IMR-90 (cell line): Measurements from ENCODE around the gene ZNF653. TPM values are rescaled to one million over a fixed set of nuclear protein-coding genes. Genes with fewer than 3 reads are reported as not detected.
"Not testable (repeated sequence)": the region's sequence is repeated elsewhere in the genome, so short reads cannot be mapped to it uniquely, and the experiment has no call there.

Experiments
- ATAC-seq: fragments of 200-7000 bp; cut with Tn5 transposase; 2 replicates; pipeline ENCODE4 v1.9.1; 2020; ENCODE audit warnings: low read depth, mild to moderate bottlenecking, moderate library complexity
- BruUV-seq: library from RNA; stranded (reverse); fragments of 400-500 nt; replicated peaks from 2 replicates; lab custom pipeline; 2021; lab: Mats Ljungman, UMichigan
- CTCF ChIA-PET: fragments of 300-600 bp; formaldehyde crosslinking; extraction: SDS; loops from one replicate; lab custom pipeline; 2021; ENCODE audit warnings: antibody characterized with exemption; lab: Yijun Ruan, JAX
- POLR2A ChIA-PET: fragments of 300-600 bp; sonication (Branson Sonifier 250); formaldehyde crosslinking; loops from one replicate; lab custom pipeline; 2022; ENCODE audit warnings: antibody characterized with exemption; ENCODE audit not compliant: unreplicated experiment; lab: Charles Lee
- DNase-seq: peaks from one replicate; pipeline ENCODE4 v3.0.0; 2013
- H2AFZ ChIP-seq: replicated peaks from 2 replicates; pipeline ENCODE3; 2013; ENCODE audit warnings: low read length, mild to moderate bottlenecking; ENCODE audit not compliant: poor library complexity
- H2AK5ac ChIP-seq: 2 replicates; pipeline ENCODE4 v1.6.1; 2013; ENCODE audit warnings: low read depth, low read length, inconsistent platforms
- H2AK9ac ChIP-seq: replicated peaks from 2 replicates; pipeline ENCODE3; 2013; ENCODE audit warnings: mild to moderate bottlenecking, low read depth, low read length, moderate library complexity; ENCODE audit not compliant: poor library complexity
- H2BK120ac ChIP-seq: 2 replicates; pipeline ENCODE4 v1.6.1; 2013; ENCODE audit warnings: low read depth, low read length, inconsistent platforms
- H2BK15ac ChIP-seq: 3 replicates; pipeline ENCODE4 v1.6.1; 2013; ENCODE audit warnings: low read depth, low read length, inconsistent platforms
- H2BK20ac ChIP-seq: 2 replicates; pipeline ENCODE4 v1.6.1; 2013; ENCODE audit warnings: low read depth, mild to moderate bottlenecking, inconsistent platforms, low read length, moderate library complexity
- H2BK5ac ChIP-seq: 2 replicates; pipeline ENCODE4 v1.6.1; 2013; ENCODE audit warnings: mild to moderate bottlenecking, low read depth, low read length, inconsistent platforms; ENCODE audit not compliant: poor library complexity, severe bottlenecking
- H3K14ac ChIP-seq: replicated peaks from 2 replicates; pipeline ENCODE4 v1.6.1; 2013; ENCODE audit warnings: low read depth, low read length, inconsistent platforms
- H3K18ac ChIP-seq: 2 replicates; pipeline ENCODE4 v1.6.1; 2013; ENCODE audit warnings: low read depth, low read length, control low read depth
- H3K23ac ChIP-seq: 2 replicates; pipeline ENCODE4 v1.6.1; 2013; ENCODE audit warnings: low read depth, low read length, inconsistent platforms
- H3K27ac ChIP-seq: 2 replicates; pipeline ENCODE4 v1.5.1; 2013; ENCODE audit warnings: mild to moderate bottlenecking, control low read depth, low read length; ENCODE audit not compliant: insufficient read depth
- H3K27me3 ChIP-seq: 2 replicates; pipeline ENCODE4 v1.6.1; 2013; ENCODE audit warnings: low read length; ENCODE audit not compliant: control insufficient read depth, insufficient read depth
- H3K36me3 ChIP-seq: 2 replicates; pipeline ENCODE4 v1.6.1; 2013; ENCODE audit warnings: low read length, mixed read lengths; ENCODE audit not compliant: control insufficient read depth, insufficient read depth
- H3K4ac ChIP-seq: 2 replicates; pipeline ENCODE4 v1.6.1; 2013; ENCODE audit warnings: low read depth, low read length, inconsistent platforms
- H3K4me1 ChIP-seq: 2 replicates; pipeline ENCODE4 v1.6.1; 2013; ENCODE audit warnings: low read length, mixed read lengths; ENCODE audit not compliant: control insufficient read depth, insufficient read depth
- H3K4me2 ChIP-seq: 2 replicates; pipeline ENCODE4 v1.6.1; 2013; ENCODE audit warnings: low read depth, mild to moderate bottlenecking, control low read depth, low read length, moderate library complexity
- H3K4me3 ChIP-seq: 2 replicates; pipeline ENCODE4 v1.5.1; 2013; ENCODE audit warnings: low read depth, mild to moderate bottlenecking, control low read depth, low read length, moderate library complexity; ENCODE audit not compliant: insufficient read depth
- H3K56ac ChIP-seq: 2 replicates; pipeline ENCODE4 v1.6.1; 2013; ENCODE audit warnings: low read length, inconsistent platforms; ENCODE audit not compliant: insufficient read depth; ENCODE audit errors: extremely low read depth
- H3K79me1 ChIP-seq, 2 experiments: 2 replicates each; pipeline ENCODE4 v1.6.1; 2013; ENCODE audit warnings: low read length in 2 of 2, inconsistent platforms in 1 of 2, low read depth in 1 of 2
- H3K9ac ChIP-seq: 2 replicates; pipeline ENCODE4 v1.6.1; 2013; ENCODE audit warnings: low read depth, low read length, control low read depth
- H3K9me1 ChIP-seq: 2 replicates; pipeline ENCODE4 v1.6.1; 2013; ENCODE audit warnings: low read length, inconsistent platforms; ENCODE audit not compliant: insufficient read depth
- H3K9me3 ChIP-seq: 2 replicates; pipeline ENCODE4 v1.6.1; 2013; ENCODE audit warnings: low read length; ENCODE audit not compliant: control insufficient read depth, insufficient read depth
- H4K20me1 ChIP-seq: 2 replicates; pipeline ENCODE4 v1.6.1; 2013; ENCODE audit warnings: low read length, inconsistent platforms; ENCODE audit not compliant: insufficient read depth
- H4K5ac ChIP-seq: 2 replicates; pipeline ENCODE4 v1.6.1; 2013; ENCODE audit warnings: mild to moderate bottlenecking, low read depth, low read length, control low read depth
- H4K8ac ChIP-seq, 2 experiments: 2 replicates each; pipeline ENCODE4 v1.6.1; 2013; ENCODE audit warnings: low read depth in 2 of 2, low read length in 2 of 2, control low read depth in 1 of 2, inconsistent platforms in 1 of 2
- H4K91ac ChIP-seq: 2 replicates; pipeline ENCODE4 v1.6.1; 2013; ENCODE audit warnings: low read depth, low read length, inconsistent platforms; ENCODE audit not compliant: insufficient read depth
- CEBPB ChIP-seq: IDR thresholded peaks from 2 replicates; pipeline ENCODE4 v1.6.1; 2012; ENCODE audit warnings: low read depth, low read length, improper control_type of control experiment
- FOS ChIP-seq: fragments of 150-350 bp; IDR thresholded peaks from 2 replicates; pipeline ENCODE4 v1.6.1; 2016; ENCODE audit warnings: low read depth, low read length
- RFX5 ChIP-seq: IDR thresholded peaks from 2 replicates; pipeline ENCODE4 v1.8.0; 2012; ENCODE audit warnings: low read depth, mild to moderate bottlenecking, low read length, moderate library complexity
- WGBS, 2 experiments: methylation state at CpG; one replicate each; pipeline versions ENCODE4 v1.1.5 to v1.1.7; 2013; ENCODE audit warnings: missing lambda C conversion rate in 2 of 2; ENCODE audit not compliant: insufficient read length in 1 of 2; ENCODE audit errors: extremely low coverage in 2 of 2; 5-methylcytosine and 5-hydroxymethylcytosine counted together
- dilution Hi-C: fragments of 300-500 bp; cut with HindIII; formaldehyde crosslinking; loops from one replicate; pipeline ENCODE4 v1.14.3; 2018; ENCODE audit warnings: low sequenced_read_pairs; ENCODE audit not compliant: unreplicated experiment
- in situ Hi-C: fragments of 300-500 bp; cut with MboI; formaldehyde crosslinking; loops from 3 replicates; pipeline ENCODE4 v1.14.3; 2019; ENCODE audit warnings: low sequenced_read_pairs, inconsistent platforms, mixed read lengths
- intact Hi-C: fragments of 100-400 bp; cut with micrococcal nuclease; formaldehyde crosslinking; loops from 2 replicates; pipeline ENCODE4 v1.10.0; 2022
- polyA plus RNA-seq, 3 experiments: library from polyadenylated mRNA; depleted of rRNA; stranded (reverse); fragments of >200 nt; gene quantifications; 2 replicates each; pipeline ENCODE4 v1.2.3, GENCODE V29; 2012; ENCODE audit warnings: low replicate concordance in 1 of 3
- total RNA-seq: library from RNA; depleted of rRNA; stranded (reverse); fragments of >200 nt; gene quantifications from 2 replicates; pipeline ENCODE4 v1.2.3, GENCODE V29; 2012

Gene ZNF653
- total and polyA plus RNA-seq, 2 of the 4 experiments (the other 2 are of a cell fraction), result 3.9 to 9.0 TPM

GRCh38 chr19:11473725-11474124, 31.9 kb downstream of the ZNF653 start:
- dilution Hi-C loops (no loop called here), in situ Hi-C loops (loop anchor here (10.0 kb wide), 1 partner anchor 179 kb away; the partner anchor contains the start of gene TSPAN16)
- POLR2A ChIA-PET, result no interaction called here

GRCh38 chr19:11468266-11468845, 37.3 kb downstream of the ZNF653 start:
- H3K23ac ChIP-seq, H2AK5ac ChIP-seq, H2BK15ac ChIP-seq, H4K91ac ChIP-seq, H2AFZ ChIP-seq, dilution Hi-C loops, ATAC-seq, H2BK5ac ChIP-seq, H3K18ac ChIP-seq, H3K4me1 ChIP-seq, intact Hi-C loops, H3K14ac ChIP-seq, POLR2A ChIA-PET, H4K8ac ChIP-seq, DNase-seq, in situ Hi-C loops, H3K9me3 ChIP-seq, H3K27me3 ChIP-seq, H3K4me2 ChIP-seq, H3K56ac ChIP-seq, H3K4me3 ChIP-seq, H3K9me1 ChIP-seq, H2BK120ac ChIP-seq, H4K20me1 ChIP-seq, H2AK9ac ChIP-seq, H4K5ac ChIP-seq, BruUV-seq, H3K36me3 ChIP-seq, H3K9ac ChIP-seq, H3K4ac ChIP-seq, H2BK20ac ChIP-seq, H3K79me1 ChIP-seq, H3K27ac ChIP-seq: not testable (repeated sequence)
- no CpG with 5 or more reads among the region's 8 CpGs for WGBS, 2 experiments
- CTCF ChIA-PET, result interaction anchor here (0.7 kb wide), 1 partner anchor 14 kb away, joined by 5 read pairs; no protein-coding TSS in a partner anchor

More at GRCh38 chr19:11473725-11474124, 31.9 kb downstream of the ZNF653 start:
- no peak overlapping the region for H4K91ac ChIP-seq
- no peak overlapping the region for H2AFZ ChIP-seq
- H3K4me3 ChIP-seq, result no peak overlapping the region
- H3K9me1 ChIP-seq, result no peaks in the 10 kb centered on the region
- H2AK9ac ChIP-seq, result no peak overlapping the region
- no peak overlapping the region for H3K9ac ChIP-seq
- no peaks in the 10 kb centered on the region for H3K36me3 ChIP-seq
- H3K4ac ChIP-seq, result no peak overlapping the region
- TF ChIP-seq FOS (no peak), RFX5 (no peak), CEBPB (no peak)
- H2BK120ac ChIP-seq, result no peak overlapping the region
- WGBS, 2 experiments, result no CpG with 5 or more reads among the region's 4 CpGs
- no peak overlapping the region for H4K5ac ChIP-seq
- CTCF ChIA-PET, result no interaction called here
- H4K20me1 ChIP-seq, result no peaks in the 10 kb centered on the region
- H3K23ac ChIP-seq, result no peak overlapping the region
- H3K56ac ChIP-seq, result no peak overlapping the region
- H2BK5ac ChIP-seq, result no peak overlapping the region
- BruUV-seq, result no TSS peak
- H3K14ac ChIP-seq, result no peak overlapping the region
- intact Hi-C loops, result no loop called here
- no peak overlapping the region for H3K27ac ChIP-seq
- no peak overlapping the region for H3K18ac ChIP-seq
- no peaks in the 10 kb centered on the region for H3K79me1 ChIP-seq
- H2BK20ac ChIP-seq, result no peak overlapping the region
- H4K8ac ChIP-seq, result no peak overlapping the region
- no peak overlapping the region for H2BK15ac ChIP-seq
- DNase-seq (no peak), ATAC-seq (no peak)
- peaks cover 25% of the 10 kb centered on the region for H3K27me3 ChIP-seq
- H2AK5ac ChIP-seq, result no peak overlapping the region
- H3K9me3 ChIP-seq, result no peaks in the 10 kb centered on the region
- no peak overlapping the region for H3K4me2 ChIP-seq
- no peaks in the 10 kb centered on the region for H3K4me1 ChIP-seq
